H1 (cell line): Measurements from ENCODE around the gene SCAMP2. TPM values are rescaled to one million over a fixed set of nuclear protein-coding genes. Genes with fewer than 3 reads are reported as not detected.

Experiments
- CTCF ChIA-PET: fragments of 300-600 bp; sonication (Branson Sonifier 250); formaldehyde crosslinking; loops from one replicate; lab custom pipeline; 2021; ENCODE audit not compliant: partially characterized antibody; lab: Charles Lee
- POLR2A ChIA-PET: fragments of 300-600 bp; sonication (Branson Sonifier 250); formaldehyde crosslinking; loops from one replicate; lab custom pipeline; 2021; ENCODE audit warnings: inconsistent platforms; ENCODE audit not compliant: partially characterized antibody; lab: Charles Lee
- DNase-seq, 2 experiments: peaks; one replicate each; pipeline versions ENCODE4 v3.0.0 to v3.0.0-alpha.2; 2010 to 2022; ENCODE audit warnings: low spot score in 2 of 2, low read depth in 1 of 2, mixed read lengths in 1 of 2
- FAIRE-seq: peaks from 2 replicates; lab custom pipeline; 2011; peaks lifted over from hg19 to GRCh38; lab: Jason Lieb, UNC
- H2AFZ ChIP-seq: 2 replicates; pipeline ENCODE4 v1.8.1; 2012; ENCODE audit warnings: low read length, inconsistent platforms
- H2AK5ac ChIP-seq: 2 replicates; pipeline ENCODE4 v1.6.1; 2013; ENCODE audit warnings: low read depth, low read length
- H2BK120ac ChIP-seq: replicated peaks from 2 replicates; pipeline ENCODE3; 2013; ENCODE audit warnings: low read depth, low read length, inconsistent platforms
- H2BK12ac ChIP-seq: 2 replicates; pipeline ENCODE4 v1.6.1; 2013; ENCODE audit warnings: low read depth, low read length
- H2BK15ac ChIP-seq: 2 replicates; pipeline ENCODE4 v1.6.1; 2013; ENCODE audit warnings: low read length
- H2BK20ac ChIP-seq: 2 replicates; pipeline ENCODE4 v1.6.1; 2013; ENCODE audit warnings: low read length
- H2BK5ac ChIP-seq: 2 replicates; pipeline ENCODE4 v1.6.1; 2013; ENCODE audit warnings: low read depth, low read length
- H3K14ac ChIP-seq: 2 replicates; pipeline ENCODE4 v1.6.1; 2013; ENCODE audit warnings: inconsistent platforms; ENCODE audit not compliant: insufficient read length
- H3K18ac ChIP-seq: 2 replicates; pipeline ENCODE4 v1.6.1; 2013; ENCODE audit warnings: low read length; ENCODE audit errors: extremely low read depth
- H3K23ac ChIP-seq: 2 replicates; pipeline ENCODE4 v1.6.1; 2013; ENCODE audit warnings: inconsistent platforms; ENCODE audit not compliant: insufficient read length
- H3K23me2 ChIP-seq: 2 replicates; pipeline ENCODE4 v1.6.1; 2013; ENCODE audit warnings: low read depth, low read length
- H3K27ac ChIP-seq: 2 replicates; pipeline ENCODE4 v1.6.1; 2011; ENCODE audit warnings: low read depth, low read length, inconsistent platforms
- H3K27me3 ChIP-seq, 4 experiments: replicated peaks in 1 of 4; 1 replicate in 1 of 4; 2 replicates in 3 of 4; pipeline versions ENCODE4 v1.6.1 to v1.8.1; 2011 to 2013; ENCODE audit warnings: low read length in 3 of 4, mild to moderate bottlenecking in 3 of 4, inconsistent platforms in 2 of 4, mixed read lengths in 2 of 4, moderate library complexity in 1 of 4; ENCODE audit not compliant: control insufficient read depth in 3 of 4, insufficient read depth in 3 of 4; ENCODE audit errors: extremely low read depth in 1 of 4
- H3K36me3 ChIP-seq, 4 experiments: 2 replicates each; pipeline versions ENCODE4 v1.6.1 to v1.8.1; 2011 to 2013; ENCODE audit warnings: mild to moderate bottlenecking in 4 of 4, low read length in 3 of 4, moderate library complexity in 2 of 4, control low read depth in 1 of 4, inconsistent platforms in 1 of 4; ENCODE audit not compliant: insufficient read depth in 4 of 4, control insufficient read depth in 2 of 4
- H3K4ac ChIP-seq: replicated peaks from 2 replicates; pipeline ENCODE3; 2013; ENCODE audit warnings: low read length, low read depth, mixed read lengths, inconsistent platforms; ENCODE audit not compliant: insufficient read length
- H3K4me1 ChIP-seq, 4 experiments: replicated peaks in 1 of 4; 1 replicate in 1 of 4; 2 replicates in 3 of 4; pipeline versions ENCODE4 v1.6.1 to v1.8.1; 2011 to 2013; ENCODE audit warnings: low read length in 3 of 4, inconsistent platforms in 2 of 4, mixed read lengths in 1 of 4; ENCODE audit not compliant: insufficient read depth in 4 of 4, control insufficient read depth in 3 of 4
- H3K4me2 ChIP-seq, 2 experiments: 2 replicates each; pipeline versions ENCODE4 v1.6.1 to v1.8.1; 2011 to 2013; ENCODE audit warnings: low read depth in 2 of 2, low read length in 2 of 2, control low read depth in 1 of 2, inconsistent platforms in 1 of 2, mild to moderate bottlenecking in 1 of 2; ENCODE audit not compliant: insufficient read depth in 1 of 2
- H3K4me3 ChIP-seq, 4 experiments: fragments of 200-600, 300-600 bp in 1 of 4; sonication (generic), shearing (Covaris generic), sonication (Bioruptor Twin) in 1 of 4; 2 replicates each; pipeline versions ENCODE4 v1.5.1 to v1.8.1; 2011 to 2016; ENCODE audit warnings: low read length in 4 of 4, low read depth in 3 of 4, control low read depth in 2 of 4, inconsistent platforms in 2 of 4, mild to moderate bottlenecking in 2 of 4, mixed read lengths in 1 of 4, moderate library complexity in 1 of 4; ENCODE audit not compliant: insufficient read depth in 2 of 4; ENCODE audit errors: extremely low read depth in 1 of 4
- H3K56ac ChIP-seq: replicated peaks from 2 replicates; pipeline ENCODE3; 2013; ENCODE audit warnings: low read depth, mild to moderate bottlenecking, mixed read lengths, low read length, inconsistent platforms; ENCODE audit not compliant: insufficient read length
- H3K79me1 ChIP-seq: 2 replicates; pipeline ENCODE4 v1.6.1; 2013; ENCODE audit warnings: low read depth, low read length, control low read depth
- H3K79me2 ChIP-seq, 2 experiments: 2 replicates each; pipeline versions ENCODE4 v1.6.1 to v1.8.1; 2012 to 2013; ENCODE audit warnings: low read length in 2 of 2, mild to moderate bottlenecking in 2 of 2, inconsistent platforms in 1 of 2; ENCODE audit not compliant: insufficient read depth in 2 of 2, control insufficient read depth in 1 of 2
- H3K9ac ChIP-seq, 4 experiments: replicated peaks in 1 of 4; 1 replicate in 1 of 4; 2 replicates in 3 of 4; pipeline versions ENCODE4 v1.6.1 to v1.8.1; 2011 to 2013; ENCODE audit warnings: low read depth in 3 of 4, low read length in 3 of 4, control low read depth in 2 of 4, mild to moderate bottlenecking in 2 of 4, moderate library complexity in 2 of 4, inconsistent platforms in 1 of 4; ENCODE audit errors: extremely low read depth in 1 of 4
- H3K9me3 ChIP-seq, 2 experiments: 2 replicates each; pipeline versions ENCODE4 v1.6.1 to v1.8.1; 2012 to 2013; ENCODE audit warnings: mild to moderate bottlenecking in 2 of 2, moderate library complexity in 2 of 2, control low read depth in 1 of 2, inconsistent platforms in 1 of 2, low read depth in 1 of 2, low read length in 1 of 2, mixed read lengths in 1 of 2; ENCODE audit not compliant: insufficient read depth in 2 of 2
- H4K20me1 ChIP-seq, 2 experiments: replicated peaks in 1 of 2; 2 replicates each; pipeline versions ENCODE3 to v1.8.1; 2011 to 2013; ENCODE audit warnings: inconsistent platforms in 2 of 2, low read length in 2 of 2, mild to moderate bottlenecking in 1 of 2; ENCODE audit not compliant: insufficient read depth in 2 of 2, control insufficient read depth in 1 of 2
- H4K5ac ChIP-seq: 2 replicates; pipeline ENCODE4 v1.6.1; 2013; ENCODE audit warnings: low read length, low read depth, mixed read lengths, inconsistent platforms; ENCODE audit not compliant: insufficient read length
- H4K8ac ChIP-seq: 2 replicates; pipeline ENCODE4 v1.8.0; 2013; ENCODE audit warnings: mild to moderate bottlenecking, moderate library complexity, low read length, inconsistent platforms; ENCODE audit not compliant: insufficient read depth; ENCODE audit errors: extremely low read depth
- H4K91ac ChIP-seq: replicated peaks from 2 replicates; pipeline ENCODE3; 2013; ENCODE audit warnings: low read length, mixed read lengths, inconsistent platforms; ENCODE audit not compliant: insufficient read length
- BRCA1 ChIP-seq: IDR thresholded peaks from 2 replicates; pipeline ENCODE4 v1.6.1; 2012; ENCODE audit warnings: low read depth, low read length, improper control_type of control experiment
- KDM1A ChIP-seq: fragments of 200-600, 300-600 bp; sonication (generic); IDR thresholded peaks from 2 replicates; pipeline ENCODE4 v1.7.1; 2016; ENCODE audit warnings: mild to moderate bottlenecking, low read length, borderline replicate concordance
- SIX5 ChIP-seq: IDR thresholded peaks from 2 replicates; pipeline ENCODE4 v1.6.1; 2011; ENCODE audit warnings: mild to moderate bottlenecking, low read depth, low read length
- YY1 ChIP-seq: IDR thresholded peaks from 2 replicates; pipeline ENCODE4 v1.6.1; 2011; ENCODE audit warnings: low read depth, mild to moderate bottlenecking, low read length
- WGBS, 2 experiments: shearing (Covaris generic) in 1 of 2; methylation state at CpG; one replicate each; pipeline versions ENCODE4 v1.1.6 to v1.1.7; 2013 to 2015; ENCODE audit warnings: low lambda C conversion rate in 2 of 2, mixed read lengths in 2 of 2, inconsistent platforms in 1 of 2, low coverage in 1 of 2, missing lambda C conversion rate in 1 of 2; ENCODE audit not compliant: insufficient replicate concordance in 2 of 2, insufficient coverage in 1 of 2, insufficient read length in 1 of 2; ENCODE audit errors: extremely low coverage in 1 of 2, missing lambda C conversion rate in 1 of 2; 5-methylcytosine and 5-hydroxymethylcytosine counted together
- polyA plus RNA-seq, 7 experiments: library from polyadenylated mRNA; depleted of rRNA in 3 of 7; stranded (reverse) in 5 of 7; unstranded in 2 of 7; fragments of >200 nt in 5 of 7; fragments of 200-250 nt in 2 of 7; gene quantifications; 1 replicate in 5 of 7; 2 replicates in 1 of 7; 4 replicates in 1 of 7; pipeline versions ENCODE4 v1.2.1 to v1.2.3, GENCODE V29; 2011 to 2013; ENCODE audit warnings: missing spikeins in 2 of 7, mixed read lengths in 2 of 7
- total RNA-seq: library from RNA; stranded (reverse); fragmentation: NEBNext Ultra II Directional; extraction: Animal tissue kit (Norgen Biotek cat#: 25700); gene quantifications from 2 replicates; pipeline ENCODE4 v1.2.1, GENCODE V29; 2021

The SCAMP2 gene
- total and polyA plus RNA-seq, 2 of the 8 experiments (the other 6 are each of a cell fraction or from before 2014, with no cell fraction given), result 41.7 to 131 TPM

GRCh38 chr15:74857082-74857655, 16.0 kb downstream of the SCAMP2 start:
- Histone ChIP-seq H4K5ac (no peak overlapping the region), H2BK20ac (no peak overlapping the region), H3K4me2 (no peak overlapping the region), H2BK120ac (no peak overlapping the region), H4K20me1 (peaks cover 0 to 7% of the 10 kb centered on the region in 2 experiments), H2AK5ac (no peak overlapping the region), H3K4me1 (peaks cover 0 to 1% (median 0%) of the 10 kb centered on the region in 4 experiments; a peak in 1 of 7 replicates), H3K23ac (no peak overlapping the region), H3K14ac (no peak overlapping the region), H3K23me2 (no peaks in the 10 kb centered on the region), H2AFZ (no peak overlapping the region), H3K18ac (no peak overlapping the region), H3K56ac (no peak overlapping the region), H3K27ac (no peak overlapping the region), H3K79me2 (peaks cover 0 to 4% of the 10 kb centered on the region in 2 experiments; a peak in 1 of 4 replicates), H4K8ac (no peak overlapping the region), H4K91ac (no peak overlapping the region), H3K36me3 (peaks cover 2 to 11% (median 7%) of the 10 kb centered on the region in 4 experiments; a peak in 6 of 8 replicates), H3K9me3 (no peaks in the 10 kb centered on the region), H3K4me3 (no peak overlapping the region), H3K4ac (no peak overlapping the region), H2BK15ac (no peak overlapping the region), H3K9ac (no peak overlapping the region), H3K79me1 (peaks cover 6% of the 10 kb centered on the region), H2BK12ac (no peak overlapping the region), H3K27me3 (no peaks in the 10 kb centered on the region), H2BK5ac (no peak overlapping the region)
- CTCF ChIA-PET, result interaction anchor here (0.8 to 4.9 kb wide), 8 partner anchors 11 to 87 kb away, joined by 3 to 24 read pairs (median 4); partner anchors contain the start of gene ULK3
- POLR2A ChIA-PET, result interaction anchor here (1.0 to 2.3 kb wide), 3 partner anchors 13 to 49 kb away, joined by 3 to 6 read pairs (median 4); partner anchors contain the start of genes FAM219B and ULK3
- no peak for DNase-seq
- 88% methylated on average over 5 of the region's 5 CpGs; no CpG with 5 or more reads in 1 of the 2 experiments for WGBS, 2 experiments
- no peak for FAIRE-seq
- no peak for TF ChIP-seq KDM1A
- no peak for TF ChIP-seq SIX5
- TF ChIP-seq YY1, result no peak
- TF ChIP-seq BRCA1, result no peak
